DMS 273 (cell line): ENCODE data around the gene MSTN.

Source experiments
- DNase-seq: peaks from one replicate; lab custom pipeline; 2025; ENCODE audit not compliant: unreplicated experiment; lab: John Stamatoyannopoulos, UW

MSTN gene

DNA sequence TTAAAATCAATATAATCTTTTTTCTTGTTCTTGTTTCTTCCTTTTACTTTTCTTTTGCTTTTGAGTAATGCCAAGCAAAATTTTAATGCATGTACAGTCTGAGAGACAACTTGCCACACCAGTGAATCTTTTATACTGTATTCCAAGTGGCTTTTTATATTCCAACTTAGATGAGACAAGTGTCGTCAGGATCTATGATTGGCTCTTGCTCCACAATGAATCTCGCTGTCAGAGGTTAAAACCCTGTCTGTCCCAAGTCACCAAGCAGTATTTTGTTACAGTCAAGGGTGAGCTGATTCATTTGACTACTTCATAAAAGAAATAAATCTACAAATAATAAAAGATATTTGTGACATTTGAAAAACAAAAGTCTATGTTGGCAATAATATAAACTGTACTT lies at the start of gene MSTN:
Gene MSTN, minus strand, starts transcription at position 129 of the 400 bp plus-strand sequence. CDS start 133 bp downstream, outside the sequence.
- no peak for DNase-seq

- DNase-seq: no peak
Measured at GRCh38 chr2:190111166-190111565, 48.6 kb upstream of the MSTN start.

GRCh38 chr2:190110699-190111098 lies 48.2 kb upstream of the MSTN start:
- DNase-seq: no peak

DNA sequence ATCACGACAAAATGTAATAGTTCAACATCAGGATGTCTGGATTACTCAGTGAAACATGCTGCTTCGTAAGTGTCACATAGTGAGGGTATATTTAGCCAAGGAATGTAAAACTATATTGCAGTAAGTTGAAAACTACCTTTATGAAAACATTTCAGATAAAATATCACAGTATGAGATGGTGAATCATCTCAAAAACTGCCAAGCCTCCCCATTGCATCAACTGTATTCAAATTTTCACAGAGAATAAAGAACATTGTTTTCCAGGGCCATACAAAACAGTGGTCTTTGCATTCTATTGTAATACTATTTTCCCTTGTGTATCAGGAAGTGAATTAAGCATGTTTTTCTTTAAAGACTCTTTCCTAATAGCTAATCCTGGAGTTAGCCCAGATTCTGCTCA lies 47.6 kb upstream of the MSTN start:
- DNase-seq: no peak

GRCh38 chr2:190107409-190107808 lies 44.9 kb upstream of the MSTN start:
- no peak for DNase-seq

DNA sequence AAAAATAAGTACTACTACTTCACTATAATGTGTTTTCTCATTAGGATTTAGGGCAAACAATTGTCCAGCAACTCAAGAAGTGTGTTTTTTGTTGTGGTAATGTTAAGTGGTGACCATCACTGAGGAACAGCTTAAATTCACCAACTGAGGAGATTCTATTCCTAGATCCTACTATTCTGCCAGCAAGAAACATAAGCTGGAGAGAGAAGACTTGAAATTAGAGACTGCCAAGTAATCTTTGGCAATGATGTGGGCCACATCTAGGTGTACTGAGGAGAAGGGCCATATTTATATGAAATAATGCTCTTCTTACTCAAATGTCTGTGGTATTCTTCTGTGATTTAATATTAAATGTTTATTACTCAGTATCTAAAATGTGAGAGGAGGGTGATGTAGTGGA lies 44.3 kb upstream of the MSTN start:
- no peak for DNase-seq

- DNase-seq: no peak
Measured at GRCh38 chr2:190105554-190105953, 43.0 kb upstream of the MSTN start.

DNA sequence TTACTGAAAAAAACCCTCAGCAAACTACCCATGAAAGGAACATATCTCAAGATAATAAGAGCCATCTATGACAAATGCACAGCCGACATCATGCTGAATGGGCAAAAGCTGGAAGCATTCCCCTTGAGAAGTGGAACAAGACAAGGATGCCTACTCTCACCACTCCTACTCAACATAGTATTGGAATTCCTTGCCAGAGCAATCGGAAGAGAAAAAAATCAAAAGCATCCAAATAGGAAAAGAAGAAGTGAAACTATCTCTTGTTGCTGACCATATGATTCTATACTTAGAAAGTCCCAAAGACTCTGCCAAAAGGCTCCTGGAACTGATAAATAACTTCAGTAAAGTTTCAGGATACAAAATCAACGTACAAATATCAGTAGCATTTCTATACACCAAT lies 40.6 kb upstream of the MSTN start:
- DNase-seq: no peak

DNA sequence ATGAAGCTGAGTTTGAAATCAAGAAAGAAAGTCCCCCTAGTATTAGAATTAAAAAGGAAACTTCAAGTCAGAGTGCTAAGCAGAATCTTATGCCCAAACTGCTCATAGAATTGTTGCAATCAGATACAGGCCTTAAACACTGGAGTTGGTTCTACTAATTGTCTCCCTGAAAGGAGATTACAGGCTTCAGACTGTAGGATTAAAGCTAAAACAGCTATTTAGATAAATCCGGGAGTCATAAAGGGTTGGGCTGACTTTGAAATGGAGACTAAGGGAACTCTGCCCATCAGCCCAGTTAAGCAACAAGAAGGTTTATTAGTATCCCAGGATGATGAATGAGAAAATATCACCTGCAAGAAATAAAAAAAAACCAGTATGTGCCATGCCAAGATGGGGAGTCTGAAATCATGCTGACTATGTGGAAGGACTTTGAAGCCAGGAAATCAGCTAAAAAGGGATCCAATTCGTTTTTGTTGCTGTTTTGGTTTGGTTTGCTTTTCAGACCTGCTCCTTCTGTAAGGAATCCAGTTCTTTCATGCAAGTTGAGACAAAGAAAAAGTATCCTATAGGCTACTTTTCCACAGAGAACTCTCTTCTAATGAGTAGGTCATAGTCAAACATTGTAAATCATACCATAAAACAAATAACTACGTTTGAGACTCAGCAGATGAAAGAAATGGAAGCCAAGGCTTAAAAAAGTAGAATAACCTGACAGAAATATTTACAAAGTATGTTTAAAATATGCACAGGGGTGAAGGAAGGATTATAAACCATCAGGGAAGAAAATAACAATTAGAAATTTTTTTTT lies 37.6 kb upstream of the MSTN start:
- no peak for DNase-seq

- DNase-seq: no peak
Measured at GRCh38 chr2:190098851-190099250, 36.3 kb upstream of the MSTN start.

DNA sequence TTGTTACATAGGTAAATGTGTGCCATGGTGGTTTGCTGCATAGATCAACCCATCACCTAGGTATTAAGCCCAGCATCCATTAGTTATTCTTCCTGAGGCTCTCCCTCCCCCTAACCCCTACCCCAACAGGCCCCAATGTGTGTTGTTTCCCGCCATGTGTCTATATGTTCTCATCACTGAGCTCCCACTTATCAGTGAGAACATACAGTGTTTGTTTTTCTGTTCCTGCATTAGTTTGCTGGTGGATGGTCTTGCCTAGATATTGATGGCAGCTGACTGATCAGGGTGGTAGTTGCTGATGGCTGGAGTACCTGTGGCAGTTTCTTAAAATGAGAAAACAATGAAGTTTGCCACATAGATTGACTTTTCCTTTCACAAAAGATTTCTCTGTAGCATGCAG lies 34.6 kb upstream of the MSTN start:
- no peak for DNase-seq

GRCh38 chr2:190094316-190094871 lies 31.9 kb upstream of the MSTN start:
- DNase-seq: no peak

GRCh38 chr2:190093793-190094192 lies 31.3 kb upstream of the MSTN start:
- peak; percentile 3 for DNase-seq

GRCh38 chr2:190090148-190090547 lies 27.6 kb upstream of the MSTN start:
- DNase-seq: no peak

DNA sequence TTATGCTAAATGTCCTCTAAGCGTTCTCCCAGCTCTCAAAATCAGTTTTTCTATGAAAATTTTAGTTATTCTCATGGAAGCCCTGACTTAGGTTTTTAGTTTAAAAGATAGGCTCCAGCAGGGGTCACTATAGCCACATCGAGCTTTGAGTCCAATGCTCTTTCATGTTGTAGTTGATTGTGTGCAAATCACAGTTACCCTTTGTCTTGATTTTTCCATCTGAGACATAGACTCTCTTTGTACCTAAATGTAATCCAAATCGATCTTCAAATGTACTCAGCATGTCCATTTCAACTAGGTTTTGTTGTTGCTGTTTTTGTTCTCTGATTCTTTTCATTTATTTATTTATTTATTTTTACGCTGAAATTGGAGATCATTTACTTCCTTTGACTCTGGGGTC lies 26.4 kb upstream of the MSTN start:
- DNase-seq: peak; percentile 83

- DNase-seq: peak; percentile 18
Measured at GRCh38 chr2:190084704-190085103, 22.2 kb upstream of the MSTN start.

DNA sequence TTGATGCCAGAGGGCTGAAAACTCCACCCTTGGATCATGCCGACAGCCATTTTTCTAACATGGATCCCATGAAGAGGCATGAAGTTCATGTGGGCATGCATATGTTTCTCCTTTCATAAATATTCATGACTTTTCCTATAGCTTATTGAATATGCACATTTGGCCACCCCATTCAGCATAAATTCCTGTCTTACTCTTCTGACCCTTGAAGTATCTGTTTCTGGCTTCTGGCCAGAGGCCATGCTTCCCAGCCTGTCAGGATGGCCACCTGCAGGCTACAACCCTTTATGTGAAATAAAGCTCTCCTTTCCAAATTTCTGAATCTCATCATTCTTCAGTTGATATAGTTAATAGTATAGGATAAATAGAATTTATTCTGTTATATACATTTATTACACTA lies 19.6 kb upstream of the MSTN start:
- peak; percentile 6 for DNase-seq

GRCh38 chr2:190080527-190081049 lies 18.1 kb upstream of the MSTN start:
- no peak for DNase-seq

DNA sequence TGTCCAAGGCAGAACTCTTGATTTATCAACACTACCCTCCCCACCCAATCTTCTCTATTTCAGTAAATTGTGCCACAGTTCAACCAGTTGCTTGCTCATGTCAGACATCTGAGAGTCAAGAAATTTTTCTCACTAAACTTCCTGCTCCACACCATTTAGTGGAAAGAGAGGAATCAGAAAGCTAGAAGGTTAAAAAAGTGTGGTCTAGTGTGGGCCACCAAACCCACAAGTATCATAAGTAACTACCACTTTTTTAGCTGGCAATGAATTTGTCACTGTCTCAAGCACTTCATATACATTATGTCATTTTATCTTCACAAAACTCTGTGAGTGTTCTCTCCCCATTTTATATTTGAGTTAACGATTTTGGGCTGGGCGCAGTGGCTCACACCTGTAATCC lies 16.6 kb upstream of the MSTN start:
- DNase-seq: no peak

DNA sequence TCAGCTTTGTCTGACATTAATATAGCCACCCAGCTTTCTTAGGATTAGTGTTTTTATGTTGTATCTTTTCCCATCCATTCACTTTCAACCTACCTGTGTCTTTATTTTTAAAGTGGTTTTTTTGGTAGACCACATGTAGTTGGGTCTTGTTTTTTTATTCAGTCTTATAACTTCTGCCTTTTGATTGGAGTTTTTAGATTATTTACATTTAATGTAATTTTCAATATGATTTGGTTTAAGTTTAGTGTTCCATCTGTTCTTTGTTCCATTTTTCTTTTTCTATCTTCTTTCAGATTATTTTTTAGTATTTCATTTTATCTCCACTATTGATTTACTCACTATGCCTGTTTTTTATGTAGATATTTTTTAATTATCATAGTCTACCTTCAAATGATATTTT lies 13.1 kb upstream of the MSTN start:
- DNase-seq: no peak

GRCh38 chr2:190069936-190070696 lies 7.6 kb upstream of the MSTN start:
- peak; percentile 77 for DNase-seq

DNA sequence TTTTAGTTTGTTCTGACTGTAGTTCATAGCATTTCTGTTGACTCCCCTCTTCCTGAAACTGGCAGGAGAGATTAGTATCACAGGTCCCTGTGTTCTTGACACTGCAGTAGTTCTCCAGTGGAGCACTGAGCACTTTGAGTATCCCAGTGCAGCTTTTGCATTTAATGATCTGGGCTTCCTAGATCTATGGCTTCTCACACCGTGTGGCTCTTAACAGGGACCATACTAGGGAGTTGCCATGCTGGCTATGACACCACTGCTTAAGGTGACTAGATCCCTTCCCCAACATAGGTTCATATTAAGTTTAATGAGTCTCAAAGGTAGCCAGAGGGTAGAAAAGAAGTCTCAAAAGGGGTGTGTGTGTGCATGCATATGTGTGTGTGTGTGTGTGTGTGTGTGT lies 6.2 kb upstream of the MSTN start:
- DNase-seq: no peak
